Stimulated activated CD8-positive, alpha-beta memory T cell treated with anti-CD3 and anti-CD28 coated beads, Interleukin-2, amount 100 ng/mL, for 1 hour (primary cell): ENCODE measurements around the gene NR4A2.
"Not testable (repeated sequence)": the region's sequence is repeated elsewhere in the genome, so short reads cannot be mapped to it uniquely, and the experiment has no call there.

Experiments used
- DNase-seq, 2 donors: peaks; one replicate each; pipeline ENCODE4 v3.0.0-alpha.2; 2020; ENCODE audit warnings: low read depth in 2 of 2

Gene NR4A2

GRCh38 chr2:156321243-156321904, 11.1 kb downstream of the NR4A2 start:
- no peak for DNase-seq

- no peak for DNase-seq
Observed at GRCh38 chr2:156320486-156321098, 11.9 kb downstream of the NR4A2 start.

GRCh38 chr2:156319811-156320485, 12.6 kb downstream of the NR4A2 start:
- DNase-seq: no peak

GRCh38 chr2:156317631-156318030, 14.9 kb downstream of the NR4A2 start:
- no peak for DNase-seq

GRCh38 chr2:156311976-156312375, 20.5 kb downstream of the NR4A2 start:
- DNase-seq: no peak

GRCh38 chr2:156310773-156311172, 21.7 kb downstream of the NR4A2 start:
- DNase-seq: no peak

GRCh38 chr2:156309917-156310316, 22.6 kb downstream of the NR4A2 start:
- no peak for DNase-seq

- DNase-seq: no peak
Observed at GRCh38 chr2:156309167-156309566, 23.4 kb downstream of the NR4A2 start.

GRCh38 chr2:156306821-156307220, 25.7 kb downstream of the NR4A2 start:
- DNase-seq: no peak

GRCh38 chr2:156305121-156305520, 27.4 kb downstream of the NR4A2 start:
- no peak for DNase-seq

- DNase-seq: no peak
Observed at GRCh38 chr2:156300337-156300736, 32.2 kb downstream of the NR4A2 start.

- DNase-seq: no peak
Observed at GRCh38 chr2:156294945-156295580, 37.5 kb downstream of the NR4A2 start.

GRCh38 chr2:156293382-156293781, 39.1 kb downstream of the NR4A2 start:
- DNase-seq: not testable (repeated sequence)

GRCh38 chr2:156279446-156280150, 52.9 kb downstream of the NR4A2 start:
- no peak for DNase-seq
